SH-SY5Y (cell line): ENCODE data around the gene SPNS2.

Source experiments
- GATA2 ChIP-seq: IDR thresholded peaks from 2 replicates; pipeline ENCODE4 v1.6.1; 2011; ENCODE audit warnings: mild to moderate bottlenecking, low read depth, low read length
- GATA3 ChIP-seq: IDR thresholded peaks from 2 replicates; pipeline ENCODE4 v1.6.1; 2011; ENCODE audit warnings: low read depth, mild to moderate bottlenecking, low read length, moderate library complexity

DNA sequence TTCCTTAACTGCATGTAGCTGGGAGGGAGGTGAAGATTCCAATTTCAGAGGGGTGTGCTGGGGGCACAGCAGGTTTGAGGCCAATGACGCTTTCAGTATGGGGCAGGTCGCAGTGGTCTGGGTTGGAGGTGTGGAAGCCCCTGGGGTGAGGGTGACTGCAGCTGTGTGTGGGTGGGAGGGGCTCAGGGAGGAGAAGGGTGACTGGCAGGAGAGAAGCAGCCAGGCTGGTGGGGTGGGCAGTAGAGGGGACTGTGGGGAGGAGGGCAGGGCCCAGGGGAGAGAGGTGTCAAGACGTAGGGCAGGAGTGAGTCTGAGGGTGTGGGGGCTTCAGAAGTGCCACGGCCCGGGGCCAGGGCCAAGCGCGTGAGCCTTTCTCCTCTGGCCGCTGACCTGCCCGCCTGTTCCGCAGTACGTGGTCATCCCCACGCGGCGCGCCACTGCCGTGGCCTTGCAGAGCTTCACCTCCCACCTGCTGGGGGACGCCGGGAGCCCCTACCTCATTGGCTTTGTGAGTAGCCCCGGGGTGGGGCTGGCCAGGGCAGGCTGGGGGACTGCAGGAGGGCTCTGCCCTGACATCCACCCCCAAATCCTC lies 37.1 kb downstream of the SPNS2 start:
- TF ChIP-seq GATA2 (no peak), GATA3 (no peak)
